HFFc6 (cell line): ENCODE results near the gene GOLGA7B. TPM values are rescaled to one million over a fixed set of nuclear protein-coding genes. Genes with fewer than 3 reads are reported as not detected.
"Not testable (repeated sequence)": the region's sequence is repeated elsewhere in the genome, so short reads cannot be mapped to it uniquely, and the experiment has no call there.

Experiments
- DNase-seq: peaks from one replicate; pipeline ENCODE4 v3.0.0-alpha.2; 2018
- H3K27ac Mint-ChIP-seq: 2 replicates; pipeline ENCODE4 v1.8.0; 2020; ENCODE audit warnings: mild to moderate bottlenecking, mixed read lengths
- H3K27me3 Mint-ChIP-seq: 2 replicates; pipeline ENCODE4 v1.8.0; 2021; ENCODE audit warnings: mild to moderate bottlenecking, moderate library complexity, mixed read lengths; ENCODE audit not compliant: insufficient read depth
- H3K36me3 Mint-ChIP-seq: 2 replicates; pipeline ENCODE4 v1.8.0; 2021; ENCODE audit warnings: low read depth, mixed read lengths
- H3K4me1 Mint-ChIP-seq: 2 replicates; pipeline ENCODE4 v1.8.0; 2020; ENCODE audit warnings: low read depth, mixed read lengths
- H3K4me3 Mint-ChIP-seq: 2 replicates; pipeline ENCODE4 v1.8.0; 2020; ENCODE audit warnings: mild to moderate bottlenecking, moderate library complexity, mixed read lengths
- H3K9me3 Mint-ChIP-seq: 2 replicates; pipeline ENCODE4 v1.8.0; 2020; ENCODE audit warnings: mild to moderate bottlenecking, mixed read lengths
- CTCF ChIP-seq: fragments of 200-600 bp; sonication (generic); IDR thresholded peaks from 2 replicates; pipeline ENCODE4 v1.5.0; 2021; ENCODE audit warnings: antibody characterized with exemption, mild to moderate bottlenecking
- total RNA-seq, 6 experiments: library from RNA; stranded (reverse); fragmentation: NEBNext Ultra II Directional; extraction: Animal tissue kit (Norgen Biotek cat#: 25700); gene quantifications; 2 replicates in 1 of 6; 3 replicates in 5 of 6; pipeline ENCODE4 v1.2.3, GENCODE V29; 2021

Gene GOLGA7B
- total RNA-seq, 6 experiments from 2014 or later, result not detected

GRCh38 chr10:97831259-97831658 lies 18.4 kb upstream of the GOLGA7B start:
- H3K27ac Mint-ChIP-seq, result no peak overlapping the region
- peaks cover 47% of the 10 kb centered on the region for H3K27me3 Mint-ChIP-seq
- DNase-seq, result no peak
- TF ChIP-seq CTCF, result no peak
- peaks cover 7% of the 10 kb centered on the region for H3K9me3 Mint-ChIP-seq
- H3K4me3 Mint-ChIP-seq, result no peak overlapping the region
- no peaks in the 10 kb centered on the region for H3K36me3 Mint-ChIP-seq
- H3K4me1 Mint-ChIP-seq, result peaks cover 23% of the 10 kb centered on the region

GRCh38 chr10:97836446-97836845 lies 13.2 kb upstream of the GOLGA7B start:
- TF ChIP-seq CTCF, result no peak
- no peak for DNase-seq
- Mint-ChIP-seq H3K9me3 (peaks cover 8% of the 10 kb centered on the region), H3K27ac (no peak overlapping the region), H3K27me3 (peaks cover 42% of the 10 kb centered on the region), H3K4me3 (no peak overlapping the region), H3K36me3 (no peaks in the 10 kb centered on the region), H3K4me1 (peaks cover 15% of the 10 kb centered on the region)

- TF ChIP-seq CTCF, result no peak
- H3K4me1 Mint-ChIP-seq, result peaks cover 21% of the 10 kb centered on the region
- peaks cover 31% of the 10 kb centered on the region for H3K27me3 Mint-ChIP-seq
- no peak overlapping the region for H3K27ac Mint-ChIP-seq
- peaks cover 8% of the 10 kb centered on the region for H3K9me3 Mint-ChIP-seq
- H3K36me3 Mint-ChIP-seq, result no peaks in the 10 kb centered on the region
- DNase-seq, result no peak
- no peak overlapping the region for H3K4me3 Mint-ChIP-seq
Measured at GRCh38 chr10:97838091-97838490, 11.6 kb upstream of the GOLGA7B start.

- H3K9me3 Mint-ChIP-seq, H3K36me3 Mint-ChIP-seq, DNase-seq, H3K27ac Mint-ChIP-seq, H3K4me3 Mint-ChIP-seq: not testable (repeated sequence)
- peaks cover 11% of the 10 kb centered on the region for H3K27me3 Mint-ChIP-seq
- H3K4me1 Mint-ChIP-seq, result peaks cover 24% of the 10 kb centered on the region
Measured at GRCh38 chr10:97841166-97841565, 8.5 kb upstream of the GOLGA7B start.

- H3K9me3 Mint-ChIP-seq, H3K27ac Mint-ChIP-seq, DNase-seq, H3K36me3 Mint-ChIP-seq, H3K4me3 Mint-ChIP-seq: not testable (repeated sequence)
- peaks cover 24% of the 10 kb centered on the region for H3K4me1 Mint-ChIP-seq
- H3K27me3 Mint-ChIP-seq, result peaks cover 11% of the 10 kb centered on the region
Measured at GRCh38 chr10:97842114-97842513, 7.5 kb upstream of the GOLGA7B start.

- H3K9me3 Mint-ChIP-seq, result no peaks in the 10 kb centered on the region
- H3K27ac Mint-ChIP-seq, result no peak overlapping the region
- H3K4me1 Mint-ChIP-seq, result peaks cover 24% of the 10 kb centered on the region
- H3K36me3 Mint-ChIP-seq, result no peaks in the 10 kb centered on the region
- no peak overlapping the region for H3K4me3 Mint-ChIP-seq
- TF ChIP-seq CTCF, result no peak
- no peak for DNase-seq
- H3K27me3 Mint-ChIP-seq, result peaks cover 10% of the 10 kb centered on the region
Measured at GRCh38 chr10:97842656-97843280, 6.9 kb upstream of the GOLGA7B start.

GRCh38 chr10:97843281-97843671 lies 6.4 kb upstream of the GOLGA7B start:
- Mint-ChIP-seq H3K27me3 (peaks cover 12% of the 10 kb centered on the region), H3K36me3 (no peaks in the 10 kb centered on the region), H3K4me1 (peaks cover 24% of the 10 kb centered on the region), H3K27ac (no peak overlapping the region), H3K9me3 (no peaks in the 10 kb centered on the region), H3K4me3 (no peak overlapping the region)
- DNase-seq, result no peak
- no peak for TF ChIP-seq CTCF

GRCh38 chr10:97843972-97844371 lies 5.7 kb upstream of the GOLGA7B start:
- not testable (repeated sequence) for H3K36me3 Mint-ChIP-seq, H3K27ac Mint-ChIP-seq, DNase-seq, H3K4me3 Mint-ChIP-seq, H3K9me3 Mint-ChIP-seq
- Mint-ChIP-seq H3K27me3 (peaks cover 12% of the 10 kb centered on the region), H3K4me1 (peaks cover 24% of the 10 kb centered on the region)
